Endodermal cell (in vitro differentiated cells): ENCODE data around the gene CETP. TPM values are rescaled to one million over a fixed set of nuclear protein-coding genes. Genes with fewer than 3 reads are reported as not detected.

Experiments used
- DNase-seq: peaks from one replicate; pipeline ENCODE4 v3.0.0-alpha.2; 2017
- H3K27ac ChIP-seq: 2 replicates; pipeline ENCODE4 v1.5.1; 2013; ENCODE audit warnings: mild to moderate bottlenecking, low read depth, low read length, moderate library complexity
- H3K27me3 ChIP-seq: 2 replicates; pipeline ENCODE4 v1.6.1; 2013; ENCODE audit warnings: mild to moderate bottlenecking, low read length, moderate library complexity; ENCODE audit not compliant: insufficient read depth, control insufficient read depth, poor library complexity, severe bottlenecking
- H3K36me3 ChIP-seq: 2 replicates; pipeline ENCODE4 v1.7.0; 2013; ENCODE audit warnings: mild to moderate bottlenecking, low read length, moderate library complexity; ENCODE audit not compliant: control insufficient read depth, insufficient read depth
- H3K4me1 ChIP-seq: one replicate; pipeline ENCODE4 v1.7.0; 2013; ENCODE audit warnings: low read length; ENCODE audit not compliant: control insufficient read depth, insufficient read depth
- H3K4me3 ChIP-seq: 2 replicates; pipeline ENCODE4 v1.5.1; 2013; ENCODE audit warnings: mild to moderate bottlenecking, low read length, moderate library complexity
- H3K9ac ChIP-seq: 2 replicates; pipeline ENCODE4 v1.6.1; 2013; ENCODE audit warnings: mild to moderate bottlenecking, low read length, moderate library complexity; ENCODE audit not compliant: poor library complexity, severe bottlenecking; ENCODE audit errors: extremely low read depth
- H3K9me3 ChIP-seq: 2 replicates; pipeline ENCODE4 v1.6.1; 2013; ENCODE audit warnings: mild to moderate bottlenecking, low read length, moderate library complexity; ENCODE audit not compliant: control insufficient read depth
- H3K27ac Mint-ChIP-seq: 2 replicates; pipeline ENCODE4 v1.8.0; 2020; ENCODE audit warnings: mixed read lengths
- H3K27me3 Mint-ChIP-seq: 2 replicates; pipeline ENCODE4 v1.8.0; 2021; ENCODE audit warnings: mild to moderate bottlenecking, mixed read lengths; ENCODE audit not compliant: insufficient read depth
- H3K36me3 Mint-ChIP-seq: 2 replicates; pipeline ENCODE4 v1.8.0; 2020; ENCODE audit warnings: low read depth, mixed read lengths
- H3K4me1 Mint-ChIP-seq: 2 replicates; pipeline ENCODE4 v1.8.0; 2020; ENCODE audit warnings: mixed read lengths
- H3K4me3 Mint-ChIP-seq: 2 replicates; pipeline ENCODE4 v1.8.0; 2020; ENCODE audit warnings: mild to moderate bottlenecking, moderate library complexity, mixed read lengths
- H3K9me3 Mint-ChIP-seq: 2 replicates; pipeline ENCODE4 v1.8.0; 2020; ENCODE audit warnings: mild to moderate bottlenecking, mixed read lengths
- CTCF ChIP-seq: fragments of 200-600 bp; sonication (generic); conservative IDR thresholded peaks from 2 replicates; pipeline ENCODE4 v1.5.0; 2021; ENCODE audit warnings: antibody characterized with exemption, mild to moderate bottlenecking
- WGBS, 2 experiments: methylation state at CpG; one replicate each; pipeline versions ENCODE4 v1.1.5 to v1.1.7; 2013; ENCODE audit warnings: missing lambda C conversion rate in 2 of 2, mixed read lengths in 1 of 2; ENCODE audit not compliant: insufficient coverage in 1 of 2, insufficient read length in 1 of 2; 5-methylcytosine and 5-hydroxymethylcytosine counted together
- total RNA-seq, 2 donors: library from RNA; stranded (reverse); fragmentation: NEBNext Ultra II Directional in 1 of 2; extraction: Animal tissue kit (Norgen Biotek cat#: 25700) in 1 of 2; gene quantifications; 2 replicates in 1 of 2; 3 replicates in 1 of 2; pipeline ENCODE4 v1.2.1, GENCODE V29; 2021

The CETP gene
- total RNA-seq, 2 donors from 2014 or later: not detected

GRCh38 chr16:56946767-56947603, 14.8 kb upstream of the CETP start:
- H3K27me3 Mint-ChIP-seq: no peaks in the 10 kb centered on the region
- H3K27ac Mint-ChIP-seq: no peak overlapping the region
- peaks cover 7% of the 10 kb centered on the region for H3K4me1 Mint-ChIP-seq
- H3K36me3 Mint-ChIP-seq: peaks cover 25% of the 10 kb centered on the region
- H3K4me3 Mint-ChIP-seq: no peak overlapping the region
- H3K9me3 ChIP-seq: no peaks in the 10 kb centered on the region
- H3K27me3 ChIP-seq: no peaks in the 10 kb centered on the region
- H3K36me3 ChIP-seq: peaks cover 39% of the 10 kb centered on the region
- no peak overlapping the region for H3K27ac ChIP-seq
- H3K9me3 Mint-ChIP-seq: no peaks in the 10 kb centered on the region
- WGBS, 2 experiments: 90 to 99% methylated on average over 7 to 10 of the region's 10 CpGs
- no peak overlapping the region for H3K4me3 ChIP-seq
- no peak overlapping the region for H3K9ac ChIP-seq
- TF ChIP-seq CTCF: no peak
- no peak for DNase-seq
- no peaks in the 10 kb centered on the region for H3K4me1 ChIP-seq

GRCh38 chr16:56947604-56947995, 14.2 kb upstream of the CETP start:
- peaks cover 7% of the 10 kb centered on the region for H3K4me1 Mint-ChIP-seq
- Histone ChIP-seq H3K27ac (no peak overlapping the region), H3K4me3 (no peak overlapping the region), H3K4me1 (no peaks in the 10 kb centered on the region), H3K27me3 (no peaks in the 10 kb centered on the region), H3K36me3 (peaks cover 33% of the 10 kb centered on the region), H3K9ac (no peak overlapping the region), H3K9me3 (no peaks in the 10 kb centered on the region)
- DNase-seq: no peak
- no peaks in the 10 kb centered on the region for H3K27me3 Mint-ChIP-seq
- H3K36me3 Mint-ChIP-seq: peaks cover 20% of the 10 kb centered on the region
- no peak overlapping the region for H3K4me3 Mint-ChIP-seq
- no peaks in the 10 kb centered on the region for H3K9me3 Mint-ChIP-seq
- H3K27ac Mint-ChIP-seq: no peak overlapping the region
- TF ChIP-seq CTCF: no peak
- WGBS, 2 experiments: 96 to 98% methylated on average over 2 of the region's 2 CpGs

- peaks cover 14% of the 10 kb centered on the region for H3K36me3 Mint-ChIP-seq
- no peak overlapping the region for H3K4me3 Mint-ChIP-seq
- no peak for TF ChIP-seq CTCF
- Histone ChIP-seq H3K9me3 (no peaks in the 10 kb centered on the region), H3K9ac (no peak overlapping the region), H3K27ac (no peak overlapping the region), H3K4me3 (no peak overlapping the region), H3K4me1 (no peaks in the 10 kb centered on the region), H3K27me3 (no peaks in the 10 kb centered on the region), H3K36me3 (peaks cover 27% of the 10 kb centered on the region)
- no peaks in the 10 kb centered on the region for H3K9me3 Mint-ChIP-seq
- H3K4me1 Mint-ChIP-seq: peaks cover 7% of the 10 kb centered on the region
- no peak for DNase-seq
- H3K27ac Mint-ChIP-seq: no peak overlapping the region
- no peaks in the 10 kb centered on the region for H3K27me3 Mint-ChIP-seq
- WGBS, 2 experiments: 94 to 96% methylated on average over 5 to 6 of the region's 6 CpGs
These were observed 13.5 kb upstream of the CETP start for GRCh38 chr16:56948234-56948633.
